ENCODE measurements around the gene MYO1D.
A peak's percentile ranks its signal among the peaks of the same experiment; 100 is the strongest.

Gene MYO1D

GRCh38 chr17:32792207-32792606, 84.7 kb downstream of the MYO1D start:
- Histone ChIP-seq H3K27ac (no peak overlapping the region), H3K36me3 (no peaks in the 10 kb centered on the region), H3K4me3 (ENCODE audit: low read depth, low read length) (no peak overlapping the region), H3K27me3 (ENCODE audit: insufficient read depth, low read depth, severe bottlenecking) (no peaks in the 10 kb centered on the region), H3K9me3 (ENCODE audit: severe bottlenecking) (no peaks in the 10 kb centered on the region)
- TF ChIP-seq CTCF (IDR thresholded peaks at IDR 0.05; ENCODE audit: low read depth, low read length) = no peak
- no peak for DNase-seq

GRCh38 chr17:32786169-32786568, 90.8 kb downstream of the MYO1D start:
- H3K27ac ChIP-seq = no peak overlapping the region
- no peak overlapping the region for H3K4me3 ChIP-seq (ENCODE audit: low read depth, low read length)
- DNase-seq = no peak
- H3K27me3 ChIP-seq (ENCODE audit: insufficient read depth, low read depth, severe bottlenecking) = no peaks in the 10 kb centered on the region
- no peaks in the 10 kb centered on the region for H3K36me3 ChIP-seq
- no peak for TF ChIP-seq CTCF (IDR thresholded peaks at IDR 0.05; ENCODE audit: low read depth, low read length)
- H3K9me3 ChIP-seq (ENCODE audit: severe bottlenecking) = no peaks in the 10 kb centered on the region

GRCh38 chr17:32784113-32784512, 92.8 kb downstream of the MYO1D start:
- no peak for DNase-seq
- Histone ChIP-seq H3K9me3 (ENCODE audit: severe bottlenecking) (no peaks in the 10 kb centered on the region), H3K4me3 (ENCODE audit: low read depth, low read length) (no peak overlapping the region), H3K27ac (no peak overlapping the region), H3K36me3 (no peaks in the 10 kb centered on the region), H3K27me3 (ENCODE audit: insufficient read depth, low read depth, severe bottlenecking) (no peaks in the 10 kb centered on the region)
- TF ChIP-seq CTCF (IDR thresholded peaks at IDR 0.05; ENCODE audit: low read depth, low read length) = no peak

- Histone ChIP-seq H3K4me3 (ENCODE audit: low read depth, low read length) (no peak overlapping the region), H3K27me3 (ENCODE audit: insufficient read depth, low read depth, severe bottlenecking) (no peaks in the 10 kb centered on the region), H3K9me3 (ENCODE audit: severe bottlenecking) (no peaks in the 10 kb centered on the region), H3K36me3 (no peaks in the 10 kb centered on the region), H3K27ac (no peak overlapping the region)
- DNase-seq = no peak
- TF ChIP-seq CTCF (IDR thresholded peaks at IDR 0.05; ENCODE audit: low read depth, low read length) = peak; percentile 28; the same call in 1 of the 2 replicates
Measured at GRCh38 chr17:32783602-32784001, 93.3 kb downstream of the MYO1D start.

- no peak overlapping the region for H3K4me3 ChIP-seq (ENCODE audit: low read depth, low read length)
- DNase-seq = no peak
- no peaks in the 10 kb centered on the region for H3K9me3 ChIP-seq (ENCODE audit: severe bottlenecking)
- H3K27ac ChIP-seq = no peak overlapping the region
- TF ChIP-seq CTCF (IDR thresholded peaks at IDR 0.05; ENCODE audit: low read depth, low read length) = no peak
- no peaks in the 10 kb centered on the region for H3K36me3 ChIP-seq
- no peaks in the 10 kb centered on the region for H3K27me3 ChIP-seq (ENCODE audit: insufficient read depth, low read depth, severe bottlenecking)
Measured at GRCh38 chr17:32780721-32781120, 96.2 kb downstream of the MYO1D start.

GRCh38 chr17:32777922-32778321, 99.0 kb downstream of the MYO1D start:
- no peak overlapping the region for H3K27ac ChIP-seq
- H3K27me3 ChIP-seq (ENCODE audit: insufficient read depth, low read depth, severe bottlenecking) = no peaks in the 10 kb centered on the region
- no peaks in the 10 kb centered on the region for H3K36me3 ChIP-seq
- DNase-seq = no peak
- H3K9me3 ChIP-seq (ENCODE audit: severe bottlenecking) = no peaks in the 10 kb centered on the region
- no peak for TF ChIP-seq CTCF (IDR thresholded peaks at IDR 0.05; ENCODE audit: low read depth, low read length)
- H3K4me3 ChIP-seq (ENCODE audit: low read depth, low read length) = no peak overlapping the region

Data from WERI-Rb-1 (cell line).